HEK293 (cell line): ENCODE measurements around the gene METTL26.
A peak's percentile ranks its signal among the peaks of the same experiment; 100 is the strongest.

Experiments used
- BCL11B ChIP-seq: fragments of 450-650 bp; formaldehyde crosslinking; IDR thresholded peaks from 2 replicates; pipeline ENCODE4 v1.5.1; 2016; ENCODE audit warnings: low read depth, missing biosample characterization, missing genetic modification characterization
- GLIS2 ChIP-seq: fragments of 450-650 bp; formaldehyde crosslinking; IDR thresholded peaks from 2 replicates; pipeline ENCODE4 v1.5.1; 2016; ENCODE audit warnings: missing biosample characterization, missing genetic modification characterization
- SP3 ChIP-seq: fragments of 450-650 bp; formaldehyde crosslinking; IDR thresholded peaks from 2 replicates; pipeline ENCODE4 v1.5.1; 2016; ENCODE audit warnings: missing biosample characterization, missing genetic modification characterization
- WT1 ChIP-seq: fragments of 450-650 bp; formaldehyde crosslinking; IDR thresholded peaks from 2 replicates; pipeline ENCODE4 v1.5.1; 2016; ENCODE audit warnings: missing biosample characterization, missing genetic modification characterization
- ZBTB7A ChIP-seq: fragments of 450-650 bp; formaldehyde crosslinking; IDR thresholded peaks from 2 replicates; pipeline ENCODE4 v1.5.1; 2016; ENCODE audit warnings: low read depth, missing biosample characterization, missing genetic modification characterization
- ZBTB8A ChIP-seq: fragments of 450-650 bp; formaldehyde crosslinking; IDR thresholded peaks from 2 replicates; pipeline ENCODE4 v1.5.1; 2016; ENCODE audit warnings: missing biosample characterization, missing genetic modification characterization
- ZIC2 ChIP-seq: fragments of 450-650 bp; formaldehyde crosslinking; IDR thresholded peaks from 2 replicates; pipeline ENCODE4 v1.5.1; 2016; ENCODE audit warnings: missing biosample characterization, missing genetic modification characterization
- ZNF157 ChIP-seq: fragments of 450-650 bp; formaldehyde crosslinking; IDR thresholded peaks from 2 replicates; pipeline ENCODE4 v1.5.1; 2016; ENCODE audit warnings: missing biosample characterization, missing genetic modification characterization
- ZNF184 ChIP-seq: fragments of 450-650 bp; IDR thresholded peaks from 2 replicates; pipeline ENCODE4 v1.5.1; 2018; ENCODE audit warnings: missing biosample characterization, mild to moderate bottlenecking, missing genetic modification characterization
- ZNF223 ChIP-seq: fragments of 450-650 bp; formaldehyde crosslinking; IDR thresholded peaks from 2 replicates; pipeline ENCODE4 v1.5.1; 2016; ENCODE audit warnings: missing biosample characterization, missing genetic modification characterization
- ZNF23 ChIP-seq: fragments of 450-650 bp; formaldehyde crosslinking; IDR thresholded peaks from 2 replicates; pipeline ENCODE4 v1.5.1; 2016; ENCODE audit warnings: missing biosample characterization, missing genetic modification characterization, borderline replicate concordance
- ZNF274 ChIP-seq, 2 experiments: fragments of 200-500 bp in 1 of 2; fragments of 450-650 bp in 1 of 2; sonication (Bioruptor generic) in 1 of 2; formaldehyde crosslinking in 1 of 2; IDR thresholded peaks; 2 replicates each; pipeline versions ENCODE4 v1.5.1 to v1.6.1; 2014 to 2016; ENCODE audit warnings: borderline replicate concordance in 1 of 2, inconsistent platforms in 1 of 2, low read length in 1 of 2, missing biosample characterization in 1 of 2, missing genetic modification characterization in 1 of 2
- ZNF426 ChIP-seq: fragments of 450-650 bp; formaldehyde crosslinking; IDR thresholded peaks from 2 replicates; pipeline ENCODE4 v1.5.1; 2017; ENCODE audit warnings: missing biosample characterization, missing genetic modification characterization, mild to moderate bottlenecking, inconsistent platforms, moderate library complexity
- ZNF473 ChIP-seq: fragments of 450-650 bp; formaldehyde crosslinking; IDR thresholded peaks from 2 replicates; pipeline ENCODE4 v1.5.1; 2017; ENCODE audit warnings: missing biosample characterization, missing genetic modification characterization
- ZNF548 ChIP-seq: fragments of 450-650 bp; formaldehyde crosslinking; IDR thresholded peaks from 2 replicates; pipeline ENCODE4 v1.5.1; 2016; ENCODE audit warnings: missing biosample characterization, missing genetic modification characterization
- ZNF561 ChIP-seq: fragments of 450-650 bp; IDR thresholded peaks from 2 replicates; pipeline ENCODE4 v1.5.1; 2018; ENCODE audit warnings: missing biosample characterization, missing genetic modification characterization, borderline replicate concordance
- ZNF701 ChIP-seq: fragments of 450-650 bp; formaldehyde crosslinking; IDR thresholded peaks from 2 replicates; pipeline ENCODE4 v1.5.1; 2016; ENCODE audit warnings: missing biosample characterization, missing genetic modification characterization
- ZNF777 ChIP-seq: fragments of 450-650 bp; formaldehyde crosslinking; IDR thresholded peaks from 2 replicates; pipeline ENCODE4 v1.5.1; 2017; ENCODE audit warnings: missing biosample characterization, missing genetic modification characterization, borderline replicate concordance
- ZNF837 ChIP-seq: fragments of 450-650 bp; formaldehyde crosslinking; IDR thresholded peaks from 2 replicates; pipeline ENCODE4 v1.5.1; 2016; ENCODE audit warnings: missing biosample characterization, missing genetic modification characterization
- ZSCAN16 ChIP-seq: fragments of 450-650 bp; formaldehyde crosslinking; IDR thresholded peaks from 2 replicates; pipeline ENCODE4 v1.5.1; 2016; ENCODE audit warnings: missing biosample characterization, missing genetic modification characterization
- ZSCAN23 ChIP-seq: fragments of 450-650 bp; formaldehyde crosslinking; IDR thresholded peaks from 2 replicates; pipeline ENCODE4 v1.5.1; 2016; ENCODE audit warnings: missing biosample characterization, missing genetic modification characterization
- ZXDB ChIP-seq: fragments of 450-650 bp; formaldehyde crosslinking; IDR thresholded peaks from 2 replicates; pipeline ENCODE4 v1.5.1; 2016; ENCODE audit warnings: missing biosample characterization, missing genetic modification characterization
- TF ChIP-seq, protein P1 (sequence below): fragments of 450-650 bp; formaldehyde crosslinking; IDR thresholded peaks from 2 replicates; pipeline ENCODE4 v1.5.1; 2016; ENCODE audit warnings: missing biosample characterization, missing genetic modification characterization
- TF ChIP-seq, protein P2 (sequence below): fragments of 450-650 bp; formaldehyde crosslinking; IDR thresholded peaks from 2 replicates; pipeline ENCODE4 v1.5.1; 2016; ENCODE audit warnings: missing biosample characterization, missing genetic modification characterization
- TF ChIP-seq, protein P3 (sequence below): fragments of 450-650 bp; formaldehyde crosslinking; IDR thresholded peaks from 2 replicates; pipeline ENCODE4 v1.5.1; 2016; ENCODE audit warnings: missing biosample characterization, missing genetic modification characterization
- TF ChIP-seq, protein P4 (sequence below): fragments of 450-650 bp; formaldehyde crosslinking; IDR thresholded peaks from 2 replicates; pipeline ENCODE4 v1.5.1; 2016; ENCODE audit warnings: missing biosample characterization, missing genetic modification characterization, borderline replicate concordance

Gene METTL26

DNA sequence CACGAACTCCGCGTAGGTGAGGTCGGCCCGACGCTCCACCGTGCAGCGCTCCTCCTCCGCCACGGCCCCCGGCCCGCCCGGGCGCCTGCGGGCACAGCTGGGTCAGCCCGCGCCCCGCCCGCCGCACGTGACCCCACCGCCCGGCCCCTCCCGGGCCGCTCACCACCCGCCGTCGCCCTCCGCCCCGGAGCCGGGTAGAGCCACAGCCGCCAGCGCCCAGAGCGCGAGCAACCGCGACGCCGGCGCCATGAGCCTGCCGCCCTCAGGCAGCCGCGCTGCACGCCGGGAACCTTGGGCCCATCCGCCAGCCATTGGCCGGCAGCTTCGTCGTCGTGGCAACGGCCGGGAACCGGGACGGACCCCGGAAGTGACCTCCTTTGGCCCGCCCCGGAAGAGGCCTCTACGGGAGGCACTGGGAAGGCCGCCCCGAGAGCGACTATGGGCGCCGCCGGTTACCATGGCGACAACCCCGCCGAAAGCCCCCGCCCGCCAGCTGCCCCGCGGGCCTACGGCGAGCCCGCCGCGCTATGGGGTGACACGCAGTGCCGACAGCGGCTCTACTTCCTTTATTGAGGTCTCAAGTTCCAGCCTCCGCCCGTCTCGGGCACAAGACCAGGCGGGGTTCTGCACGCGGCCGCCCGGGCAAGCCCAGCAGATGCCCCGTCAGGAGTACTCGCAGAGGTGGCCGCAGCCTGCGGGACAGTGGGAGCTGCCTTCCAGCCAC, 48.1 kb upstream of the METTL26 start, which contains the start of gene JMJD8 (continued):
- TF ChIP-seq ZNF473 (no peak), ZIC2 (tag by site-specific recombination) (peak; percentile 96), ZBTB7A (tag by site-specific recombination) (peak; percentile 80; the same call in 1 of the 2 replicates), ZNF184 (0 out of 2 replicates have a peak, but pooled peaks have one; percentile 37), ZNF701 (no peak), ZNF548 (tag by site-specific recombination) (no peak; the same call in 1 of the 2 replicates), ZNF223 (tag by site-specific recombination) (no peak), SP3 (tag by site-specific recombination) (peak; percentile 89), BCL11B (tag by site-specific recombination) (peak; percentile 79), WT1 (peak; percentile 45), ZNF157 (tag by site-specific recombination) (no peak), ZNF23 (tag by site-specific recombination) (no peak), ZNF426 (no peak), ZSCAN16 (no peak), ZNF561 (tag by site-specific recombination) (peak; percentile 98), ZNF777 (tag by site-specific recombination) (no peak), ZBTB8A (tag by site-specific recombination) (peak; percentile 96), ZSCAN23 (tag by site-specific recombination) (no peak), ZNF837 (peak; percentile 99), ZXDB (peak; percentile 57), GLIS2 (peak; percentile 84), ZNF274 (IDR thresholded peaks at IDR 0.05; ENCODE audit: low read length) (no peak), ZNF274 (tag by site-specific recombination; IDR thresholded peaks at IDR 0.05; ENCODE audit: borderline replicate concordance) (no peak)
- TF ChIP-seq, protein P1, sequence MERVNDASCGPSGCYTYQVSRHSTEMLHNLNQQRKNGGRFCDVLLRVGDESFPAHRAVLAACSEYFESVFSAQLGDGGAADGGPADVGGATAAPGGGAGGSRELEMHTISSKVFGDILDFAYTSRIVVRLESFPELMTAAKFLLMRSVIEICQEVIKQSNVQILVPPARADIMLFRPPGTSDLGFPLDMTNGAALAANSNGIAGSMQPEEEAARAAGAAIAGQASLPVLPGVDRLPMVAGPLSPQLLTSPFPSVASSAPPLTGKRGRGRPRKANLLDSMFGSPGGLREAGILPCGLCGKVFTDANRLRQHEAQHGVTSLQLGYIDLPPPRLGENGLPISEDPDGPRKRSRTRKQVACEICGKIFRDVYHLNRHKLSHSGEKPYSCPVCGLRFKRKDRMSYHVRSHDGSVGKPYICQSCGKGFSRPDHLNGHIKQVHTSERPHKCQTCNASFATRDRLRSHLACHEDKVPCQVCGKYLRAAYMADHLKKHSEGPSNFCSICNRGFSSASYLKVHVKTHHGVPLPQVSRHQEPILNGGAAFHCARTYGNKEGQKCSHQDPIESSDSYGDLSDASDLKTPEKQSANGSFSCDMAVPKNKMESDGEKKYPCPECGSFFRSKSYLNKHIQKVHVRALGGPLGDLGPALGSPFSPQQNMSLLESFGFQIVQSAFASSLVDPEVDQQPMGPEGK (tag by site-specific recombination): peak; percentile 81
- TF ChIP-seq, protein P2, sequence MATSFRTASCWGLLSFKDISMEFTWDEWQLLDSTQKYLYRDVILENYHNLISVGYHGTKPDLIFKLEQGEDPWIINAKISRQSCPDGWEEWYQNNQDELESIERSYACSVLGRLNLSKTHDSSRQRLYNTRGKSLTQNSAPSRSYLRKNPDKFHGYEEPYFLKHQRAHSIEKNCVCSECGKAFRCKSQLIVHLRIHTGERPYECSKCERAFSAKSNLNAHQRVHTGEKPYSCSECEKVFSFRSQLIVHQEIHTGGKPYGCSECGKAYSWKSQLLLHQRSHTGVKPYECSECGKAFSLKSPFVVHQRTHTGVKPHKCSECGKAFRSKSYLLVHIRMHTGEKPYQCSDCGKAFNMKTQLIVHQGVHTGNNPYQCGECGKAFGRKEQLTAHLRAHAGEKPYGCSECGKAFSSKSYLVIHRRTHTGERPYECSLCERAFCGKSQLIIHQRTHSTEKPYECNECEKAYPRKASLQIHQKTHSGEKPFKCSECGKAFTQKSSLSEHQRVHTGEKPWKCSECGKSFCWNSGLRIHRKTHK (tag by site-specific recombination): no peak
- TF ChIP-seq, protein P3, sequence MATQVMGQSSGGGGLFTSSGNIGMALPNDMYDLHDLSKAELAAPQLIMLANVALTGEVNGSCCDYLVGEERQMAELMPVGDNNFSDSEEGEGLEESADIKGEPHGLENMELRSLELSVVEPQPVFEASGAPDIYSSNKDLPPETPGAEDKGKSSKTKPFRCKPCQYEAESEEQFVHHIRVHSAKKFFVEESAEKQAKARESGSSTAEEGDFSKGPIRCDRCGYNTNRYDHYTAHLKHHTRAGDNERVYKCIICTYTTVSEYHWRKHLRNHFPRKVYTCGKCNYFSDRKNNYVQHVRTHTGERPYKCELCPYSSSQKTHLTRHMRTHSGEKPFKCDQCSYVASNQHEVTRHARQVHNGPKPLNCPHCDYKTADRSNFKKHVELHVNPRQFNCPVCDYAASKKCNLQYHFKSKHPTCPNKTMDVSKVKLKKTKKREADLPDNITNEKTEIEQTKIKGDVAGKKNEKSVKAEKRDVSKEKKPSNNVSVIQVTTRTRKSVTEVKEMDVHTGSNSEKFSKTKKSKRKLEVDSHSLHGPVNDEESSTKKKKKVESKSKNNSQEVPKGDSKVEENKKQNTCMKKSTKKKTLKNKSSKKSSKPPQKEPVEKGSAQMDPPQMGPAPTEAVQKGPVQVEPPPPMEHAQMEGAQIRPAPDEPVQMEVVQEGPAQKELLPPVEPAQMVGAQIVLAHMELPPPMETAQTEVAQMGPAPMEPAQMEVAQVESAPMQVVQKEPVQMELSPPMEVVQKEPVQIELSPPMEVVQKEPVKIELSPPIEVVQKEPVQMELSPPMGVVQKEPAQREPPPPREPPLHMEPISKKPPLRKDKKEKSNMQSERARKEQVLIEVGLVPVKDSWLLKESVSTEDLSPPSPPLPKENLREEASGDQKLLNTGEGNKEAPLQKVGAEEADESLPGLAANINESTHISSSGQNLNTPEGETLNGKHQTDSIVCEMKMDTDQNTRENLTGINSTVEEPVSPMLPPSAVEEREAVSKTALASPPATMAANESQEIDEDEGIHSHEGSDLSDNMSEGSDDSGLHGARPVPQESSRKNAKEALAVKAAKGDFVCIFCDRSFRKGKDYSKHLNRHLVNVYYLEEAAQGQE: no peak; the same call in 1 of the 2 replicates
- TF ChIP-seq, protein P4, sequence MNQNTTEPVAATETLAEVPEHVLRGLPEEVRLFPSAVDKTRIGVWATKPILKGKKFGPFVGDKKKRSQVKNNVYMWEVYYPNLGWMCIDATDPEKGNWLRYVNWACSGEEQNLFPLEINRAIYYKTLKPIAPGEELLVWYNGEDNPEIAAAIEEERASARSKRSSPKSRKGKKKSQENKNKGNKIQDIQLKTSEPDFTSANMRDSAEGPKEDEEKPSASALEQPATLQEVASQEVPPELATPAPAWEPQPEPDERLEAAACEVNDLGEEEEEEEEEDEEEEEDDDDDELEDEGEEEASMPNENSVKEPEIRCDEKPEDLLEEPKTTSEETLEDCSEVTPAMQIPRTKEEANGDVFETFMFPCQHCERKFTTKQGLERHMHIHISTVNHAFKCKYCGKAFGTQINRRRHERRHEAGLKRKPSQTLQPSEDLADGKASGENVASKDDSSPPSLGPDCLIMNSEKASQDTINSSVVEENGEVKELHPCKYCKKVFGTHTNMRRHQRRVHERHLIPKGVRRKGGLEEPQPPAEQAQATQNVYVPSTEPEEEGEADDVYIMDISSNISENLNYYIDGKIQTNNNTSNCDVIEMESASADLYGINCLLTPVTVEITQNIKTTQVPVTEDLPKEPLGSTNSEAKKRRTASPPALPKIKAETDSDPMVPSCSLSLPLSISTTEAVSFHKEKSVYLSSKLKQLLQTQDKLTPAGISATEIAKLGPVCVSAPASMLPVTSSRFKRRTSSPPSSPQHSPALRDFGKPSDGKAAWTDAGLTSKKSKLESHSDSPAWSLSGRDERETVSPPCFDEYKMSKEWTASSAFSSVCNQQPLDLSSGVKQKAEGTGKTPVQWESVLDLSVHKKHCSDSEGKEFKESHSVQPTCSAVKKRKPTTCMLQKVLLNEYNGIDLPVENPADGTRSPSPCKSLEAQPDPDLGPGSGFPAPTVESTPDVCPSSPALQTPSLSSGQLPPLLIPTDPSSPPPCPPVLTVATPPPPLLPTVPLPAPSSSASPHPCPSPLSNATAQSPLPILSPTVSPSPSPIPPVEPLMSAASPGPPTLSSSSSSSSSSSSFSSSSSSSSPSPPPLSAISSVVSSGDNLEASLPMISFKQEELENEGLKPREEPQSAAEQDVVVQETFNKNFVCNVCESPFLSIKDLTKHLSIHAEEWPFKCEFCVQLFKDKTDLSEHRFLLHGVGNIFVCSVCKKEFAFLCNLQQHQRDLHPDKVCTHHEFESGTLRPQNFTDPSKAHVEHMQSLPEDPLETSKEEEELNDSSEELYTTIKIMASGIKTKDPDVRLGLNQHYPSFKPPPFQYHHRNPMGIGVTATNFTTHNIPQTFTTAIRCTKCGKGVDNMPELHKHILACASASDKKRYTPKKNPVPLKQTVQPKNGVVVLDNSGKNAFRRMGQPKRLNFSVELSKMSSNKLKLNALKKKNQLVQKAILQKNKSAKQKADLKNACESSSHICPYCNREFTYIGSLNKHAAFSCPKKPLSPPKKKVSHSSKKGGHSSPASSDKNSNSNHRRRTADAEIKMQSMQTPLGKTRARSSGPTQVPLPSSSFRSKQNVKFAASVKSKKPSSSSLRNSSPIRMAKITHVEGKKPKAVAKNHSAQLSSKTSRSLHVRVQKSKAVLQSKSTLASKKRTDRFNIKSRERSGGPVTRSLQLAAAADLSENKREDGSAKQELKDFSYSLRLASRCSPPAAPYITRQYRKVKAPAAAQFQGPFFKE (tag by site-specific recombination): no peak
